Prostate gland (tissue), 2 donors: ENCODE results near the gene CHMP6. TPM values are rescaled to one million over a fixed set of nuclear protein-coding genes. Genes with fewer than 3 reads are reported as not detected.
A peak's percentile ranks its signal among the peaks of the same experiment; 100 is the strongest.

ENCODE experiments used
- DNase-seq: peaks from one replicate; pipeline ENCODE4 v3.0.0-alpha.2; 2019; ENCODE audit warnings: low spot score
- H3K27ac ChIP-seq, 2 donors: fragments of 200-600 bp; sonication (generic); 2 replicates each; pipeline ENCODE4 v1.5.1; 2017 to 2019
- H3K27me3 ChIP-seq: fragments of 200-600 bp; sonication (generic); replicated peaks from 2 replicates; pipeline ENCODE4 v1.5.1; 2019; ENCODE audit not compliant: insufficient read depth
- H3K36me3 ChIP-seq, 2 donors: fragments of 200-600 bp; sonication (generic); 1 replicate in 1 of 2; 2 replicates in 1 of 2; pipeline versions ENCODE4 v1.5.1 to v1.8.1; 2017 to 2019
- H3K4me1 ChIP-seq: fragments of 200-600 bp; sonication (generic); replicated peaks from 2 replicates; pipeline ENCODE4 v1.5.1; 2019
- H3K4me3 ChIP-seq, 2 donors: fragments of 200-600 bp; sonication (generic); 2 replicates each; pipeline ENCODE4 v1.5.1; 2017 to 2019
- H3K9me3 ChIP-seq: fragments of 200-600 bp; sonication (generic); 2 replicates; pipeline ENCODE4 v1.5.1; 2017
- POLR2A ChIP-seq: fragments of 450-650 bp; IDR thresholded peaks from one replicate; pipeline ENCODE4 v1.6.1; 2016; ENCODE audit warnings: antibody characterized with exemption, mild to moderate bottlenecking
- POLR2AphosphoS5 ChIP-seq: sonication (generic); formaldehyde crosslinking; IDR thresholded peaks from one replicate; pipeline ENCODE4 v1.6.1; 2017; ENCODE audit warnings: antibody characterized with exemption
- WGBS: methylation state at CpG from one replicate; pipeline ENCODE4 v1.1.5; 2018; 5-methylcytosine and 5-hydroxymethylcytosine counted together
- intact Hi-C: fragments of 100-400 bp; cut with DNase I; formaldehyde crosslinking; loops from one replicate; pipeline ENCODE4 v1.14.2; 2022
- total RNA-seq, 2 donors: library from RNA; depleted of rRNA; stranded (reverse); fragments of >200 nt; gene quantifications; one replicate each; pipeline ENCODE4 v1.1.0, GENCODE V29; 2016
- TF ChIP-seq, protein P1 (sequence below), 4 experiments: fragments of 200-600 bp in 2 of 4; fragments of 450-650 bp in 2 of 4; sonication (generic) in 2 of 4; IDR thresholded peaks; 1 replicate in 3 of 4; 2 replicates in 1 of 4; pipeline ENCODE4 v1.5.1; 2016 to 2019; ENCODE audit warnings: antibody characterized with exemption in 4 of 4, mild to moderate bottlenecking in 2 of 4, moderate library complexity in 2 of 4

CHMP6 gene
- total RNA-seq, 2 donors from 2014 or later, result 30.6 to 35.3 TPM

DNA sequence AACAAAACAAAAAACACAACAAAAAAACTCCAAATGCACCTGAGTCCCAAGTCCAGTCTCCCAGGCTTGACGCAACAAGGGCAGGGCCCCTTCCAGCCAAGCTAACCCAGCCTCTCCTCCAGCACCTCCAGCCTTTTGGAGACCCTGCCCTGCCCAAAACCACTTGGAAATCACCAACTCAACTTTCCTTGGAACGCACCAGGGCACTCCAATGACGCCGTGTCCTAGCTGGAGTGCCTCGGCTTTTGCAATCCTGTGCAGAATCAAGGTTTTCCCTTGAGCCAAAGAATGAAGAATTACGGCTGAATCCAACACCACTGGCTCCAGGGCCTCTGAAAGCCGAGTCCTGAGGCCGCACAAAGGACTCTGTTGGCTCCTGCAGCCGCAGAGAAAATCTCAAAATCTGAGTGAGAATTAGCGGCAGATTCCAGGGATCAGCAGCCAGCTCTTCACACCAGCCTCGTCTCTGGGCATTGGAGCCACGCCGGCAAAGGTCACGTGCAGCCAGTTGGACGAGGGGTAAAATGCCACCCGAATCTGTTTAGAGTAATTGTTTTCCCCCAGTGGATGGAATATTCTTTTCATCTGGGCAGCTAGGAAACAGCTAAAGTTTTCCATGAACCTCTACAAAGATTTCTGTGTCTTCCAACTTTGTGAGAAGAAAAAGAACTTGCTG is 33.6 kb downstream of the CHMP6 start:
- Histone ChIP-seq H3K4me3 (no peak overlapping the region), H3K9me3 (no peaks in the 10 kb centered on the region), H3K36me3 (no peaks in the 10 kb centered on the region), H3K4me1 (peaks cover 10% of the 10 kb centered on the region), H3K27ac (no peak overlapping the region), H3K27me3 (no peaks in the 10 kb centered on the region)
- intact Hi-C loops, result no loop called here
- no peak for DNase-seq
- 62% methylated on average over 16 of the region's 16 CpGs for WGBS
- TF ChIP-seq POLR2AphosphoS5 (no peak), POLR2A (no peak)
- TF ChIP-seq, protein P1, sequence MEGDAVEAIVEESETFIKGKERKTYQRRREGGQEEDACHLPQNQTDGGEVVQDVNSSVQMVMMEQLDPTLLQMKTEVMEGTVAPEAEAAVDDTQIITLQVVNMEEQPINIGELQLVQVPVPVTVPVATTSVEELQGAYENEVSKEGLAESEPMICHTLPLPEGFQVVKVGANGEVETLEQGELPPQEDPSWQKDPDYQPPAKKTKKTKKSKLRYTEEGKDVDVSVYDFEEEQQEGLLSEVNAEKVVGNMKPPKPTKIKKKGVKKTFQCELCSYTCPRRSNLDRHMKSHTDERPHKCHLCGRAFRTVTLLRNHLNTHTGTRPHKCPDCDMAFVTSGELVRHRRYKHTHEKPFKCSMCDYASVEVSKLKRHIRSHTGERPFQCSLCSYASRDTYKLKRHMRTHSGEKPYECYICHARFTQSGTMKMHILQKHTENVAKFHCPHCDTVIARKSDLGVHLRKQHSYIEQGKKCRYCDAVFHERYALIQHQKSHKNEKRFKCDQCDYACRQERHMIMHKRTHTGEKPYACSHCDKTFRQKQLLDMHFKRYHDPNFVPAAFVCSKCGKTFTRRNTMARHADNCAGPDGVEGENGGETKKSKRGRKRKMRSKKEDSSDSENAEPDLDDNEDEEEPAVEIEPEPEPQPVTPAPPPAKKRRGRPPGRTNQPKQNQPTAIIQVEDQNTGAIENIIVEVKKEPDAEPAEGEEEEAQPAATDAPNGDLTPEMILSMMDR (IDR thresholded peaks at IDR 0.05), result no peak

- 64% methylated on average over 22 of the region's 22 CpGs for WGBS
- no peak for TF ChIP-seq POLR2AphosphoS5
- intact Hi-C loops, result no loop called here
- no peak for DNase-seq
- Histone ChIP-seq H3K9me3 (no peaks in the 10 kb centered on the region), H3K27me3 (no peaks in the 10 kb centered on the region), H3K27ac (peak overlapping the region in 1 of 2 donors; percentile 35), H3K4me3 (no peak overlapping the region), H3K36me3 (no peaks in the 10 kb centered on the region), H3K4me1 (peaks cover 10% of the 10 kb centered on the region)
These were observed 34.1 kb downstream of the CHMP6 start for GRCh38 chr17:81025741-81026129.

DNA sequence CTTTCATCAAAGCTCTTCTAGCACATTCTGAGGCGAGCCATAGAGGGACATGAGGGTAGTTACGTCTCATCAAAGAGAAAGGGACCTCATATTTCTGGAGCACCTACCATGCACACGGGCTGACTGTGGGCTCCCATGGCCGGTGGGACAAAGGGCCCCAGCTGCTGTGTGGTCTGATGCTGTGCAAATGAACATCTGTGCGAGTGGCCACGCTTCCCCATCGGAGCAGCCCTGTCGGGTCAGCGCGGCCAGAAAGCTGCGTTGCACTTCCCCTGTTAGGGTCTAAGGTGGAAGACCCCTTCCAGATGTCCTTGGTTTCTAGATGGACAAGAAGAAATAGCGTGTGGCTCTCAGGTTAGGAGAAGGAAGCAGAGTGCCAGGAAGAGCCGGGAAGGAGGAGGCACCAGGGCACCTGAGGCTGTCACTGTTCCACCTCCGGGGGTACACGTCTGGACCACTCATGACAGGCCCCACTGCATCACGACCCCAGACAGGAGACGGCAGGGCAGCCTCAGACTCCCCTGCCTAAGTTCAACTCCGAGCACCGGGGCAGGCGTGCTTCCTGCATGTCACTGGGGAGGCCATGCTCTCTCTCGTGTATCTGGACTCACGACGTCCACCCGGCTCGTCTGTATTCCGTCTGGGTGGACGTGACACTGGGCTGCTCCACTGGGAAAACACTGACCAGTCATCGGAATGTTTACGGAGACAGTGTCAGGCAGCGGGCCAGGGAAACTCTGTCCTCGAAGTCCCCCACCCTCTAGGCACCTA is 34.8 kb downstream of the CHMP6 start:
- intact Hi-C loops, result no loop called here

DNA sequence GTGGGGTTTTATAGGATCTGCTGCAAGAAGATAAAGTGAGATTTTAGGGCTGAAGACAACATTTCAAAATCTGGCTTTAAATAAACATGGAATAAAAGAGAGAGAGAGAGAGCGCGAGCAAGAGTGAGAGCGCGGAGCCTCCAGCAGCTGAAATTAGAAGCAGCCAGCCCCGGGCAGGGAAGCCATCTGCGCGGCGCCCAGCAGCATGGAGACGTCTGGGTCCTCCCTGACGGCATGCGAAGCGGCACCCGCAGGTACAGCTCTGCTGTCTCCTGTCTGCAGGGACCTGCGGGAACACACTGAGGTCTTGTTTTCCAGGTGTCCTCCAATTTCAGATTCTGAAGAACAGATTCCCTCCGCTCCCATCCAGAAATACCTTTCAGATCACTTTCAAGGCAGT is 35.4 kb downstream of the CHMP6 start:
- TF ChIP-seq POLR2A, result no peak
- TF ChIP-seq, protein P1 (IDR thresholded peaks at IDR 0.05), result no peak
- TF ChIP-seq POLR2AphosphoS5, result no peak
- no peak for DNase-seq
- Histone ChIP-seq H3K36me3 (no peaks in the 10 kb centered on the region), H3K4me1 (peaks cover 10% of the 10 kb centered on the region), H3K4me3 (no peak overlapping the region), H3K9me3 (no peaks in the 10 kb centered on the region), H3K27me3 (no peaks in the 10 kb centered on the region), H3K27ac (peak overlapping the region in 1 of 2 donors; percentile 35)
- intact Hi-C loops, result no loop called here
- 10% methylated on average over 15 of the region's 15 CpGs for whole genome bisulfite sequencing

More for the DNA sequence above, 34.8 kb downstream of the CHMP6 start:
- Histone ChIP-seq H3K27me3 (no peaks in the 10 kb centered on the region), H3K27ac (peak overlapping the region in 1 of 2 donors; percentile 35), H3K4me1 (peaks cover 10% of the 10 kb centered on the region), H3K36me3 (no peaks in the 10 kb centered on the region), H3K4me3 (no peak overlapping the region), H3K9me3 (no peaks in the 10 kb centered on the region)
- WGBS, result 51% methylated on average over 31 of the region's 31 CpGs
- DNase-seq, result no peak
- TF ChIP-seq, protein P1 (IDR thresholded peaks at IDR 0.05), result no peak
- TF ChIP-seq POLR2AphosphoS5 (no peak), POLR2A (no peak)

DNA sequence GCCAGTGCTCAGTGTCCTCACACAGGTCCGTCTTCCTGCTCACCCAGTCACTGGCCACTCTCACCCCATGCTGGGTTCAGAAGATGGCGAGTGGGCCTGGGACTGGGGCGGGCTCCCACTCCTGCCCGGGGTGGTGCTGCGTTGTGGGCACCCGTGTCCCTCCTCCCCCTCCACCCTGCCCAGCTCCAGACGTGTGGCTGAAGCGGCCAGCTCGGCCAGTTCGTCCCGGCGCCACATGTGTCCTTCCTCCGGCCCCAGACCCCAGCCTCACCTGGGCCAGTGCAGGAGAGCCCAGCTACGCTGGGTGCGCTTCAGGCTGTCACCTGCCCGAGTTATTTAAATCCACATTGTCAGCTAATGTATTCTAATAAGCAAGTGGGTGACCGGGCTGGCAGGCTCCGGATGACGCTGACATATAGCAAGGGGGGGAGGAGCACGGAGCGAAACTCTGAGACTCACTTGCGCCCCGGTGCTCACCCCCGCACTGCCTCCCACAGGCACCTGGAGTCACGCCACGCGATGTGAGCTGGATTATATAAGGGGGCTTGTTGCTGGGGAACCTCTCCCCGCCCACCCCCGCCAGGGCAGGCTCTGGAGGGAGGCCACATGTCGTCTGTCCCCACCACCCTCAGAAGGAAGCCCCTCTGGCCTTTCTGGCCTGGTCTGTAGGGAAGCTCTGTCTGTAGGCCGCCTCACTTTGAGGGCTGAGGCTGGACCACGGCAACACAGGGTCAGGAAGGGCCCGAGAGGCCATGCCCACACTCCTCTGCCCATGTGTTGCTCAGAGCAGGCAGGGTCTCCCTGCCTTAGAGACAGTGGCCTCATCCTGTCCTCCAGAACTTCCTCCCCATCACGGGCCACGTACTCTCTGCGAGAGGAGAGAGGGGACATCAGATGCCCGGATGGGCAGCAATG is 36.2 kb downstream of the CHMP6 start:
- DNase-seq, result no peak
- 21% methylated on average over 35 of the region's 37 CpGs for WGBS
- Histone ChIP-seq H3K4me1 (peaks cover 11% of the 10 kb centered on the region), H3K27ac (peak overlapping the region in 1 of 2 donors; percentile 35), H3K4me3 (no peak overlapping the region), H3K9me3 (no peaks in the 10 kb centered on the region), H3K36me3 (no peaks in the 10 kb centered on the region), H3K27me3 (no peaks in the 10 kb centered on the region)
- intact Hi-C loops, result no loop called here
- TF ChIP-seq, protein P1 (IDR thresholded peaks at IDR 0.05), result no peak
- no peak for TF ChIP-seq POLR2A
- TF ChIP-seq POLR2AphosphoS5, result no peak
